Measurements from ENCODE around the gene TK2.

GRCh38 chr16:66508248-66508913, 41.5 kb downstream of the TK2 start:
- TF ChIP-seq, protein P1, sequence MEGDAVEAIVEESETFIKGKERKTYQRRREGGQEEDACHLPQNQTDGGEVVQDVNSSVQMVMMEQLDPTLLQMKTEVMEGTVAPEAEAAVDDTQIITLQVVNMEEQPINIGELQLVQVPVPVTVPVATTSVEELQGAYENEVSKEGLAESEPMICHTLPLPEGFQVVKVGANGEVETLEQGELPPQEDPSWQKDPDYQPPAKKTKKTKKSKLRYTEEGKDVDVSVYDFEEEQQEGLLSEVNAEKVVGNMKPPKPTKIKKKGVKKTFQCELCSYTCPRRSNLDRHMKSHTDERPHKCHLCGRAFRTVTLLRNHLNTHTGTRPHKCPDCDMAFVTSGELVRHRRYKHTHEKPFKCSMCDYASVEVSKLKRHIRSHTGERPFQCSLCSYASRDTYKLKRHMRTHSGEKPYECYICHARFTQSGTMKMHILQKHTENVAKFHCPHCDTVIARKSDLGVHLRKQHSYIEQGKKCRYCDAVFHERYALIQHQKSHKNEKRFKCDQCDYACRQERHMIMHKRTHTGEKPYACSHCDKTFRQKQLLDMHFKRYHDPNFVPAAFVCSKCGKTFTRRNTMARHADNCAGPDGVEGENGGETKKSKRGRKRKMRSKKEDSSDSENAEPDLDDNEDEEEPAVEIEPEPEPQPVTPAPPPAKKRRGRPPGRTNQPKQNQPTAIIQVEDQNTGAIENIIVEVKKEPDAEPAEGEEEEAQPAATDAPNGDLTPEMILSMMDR (IDR thresholded peaks at IDR 0.05; ENCODE audit: low read depth, low read length, poor library complexity, severe bottlenecking), result no peak
- TF ChIP-seq EZH2phosphoT487 (IDR thresholded peaks at IDR 0.05; ENCODE audit: borderline replicate concordance, low read length), result no peak

Measured in DOHH2 (cell line).